GM19438 (cell line): ENCODE results near the gene PROSER2.

Experiments used
- ATAC-seq: cut with Tn5 transposase; IDR thresholded peaks from one replicate; pipeline ENCODE4 v1.9.1; 2021; ENCODE audit warnings: low read depth; ENCODE audit not compliant: unreplicated experiment

The PROSER2 gene

DNA sequence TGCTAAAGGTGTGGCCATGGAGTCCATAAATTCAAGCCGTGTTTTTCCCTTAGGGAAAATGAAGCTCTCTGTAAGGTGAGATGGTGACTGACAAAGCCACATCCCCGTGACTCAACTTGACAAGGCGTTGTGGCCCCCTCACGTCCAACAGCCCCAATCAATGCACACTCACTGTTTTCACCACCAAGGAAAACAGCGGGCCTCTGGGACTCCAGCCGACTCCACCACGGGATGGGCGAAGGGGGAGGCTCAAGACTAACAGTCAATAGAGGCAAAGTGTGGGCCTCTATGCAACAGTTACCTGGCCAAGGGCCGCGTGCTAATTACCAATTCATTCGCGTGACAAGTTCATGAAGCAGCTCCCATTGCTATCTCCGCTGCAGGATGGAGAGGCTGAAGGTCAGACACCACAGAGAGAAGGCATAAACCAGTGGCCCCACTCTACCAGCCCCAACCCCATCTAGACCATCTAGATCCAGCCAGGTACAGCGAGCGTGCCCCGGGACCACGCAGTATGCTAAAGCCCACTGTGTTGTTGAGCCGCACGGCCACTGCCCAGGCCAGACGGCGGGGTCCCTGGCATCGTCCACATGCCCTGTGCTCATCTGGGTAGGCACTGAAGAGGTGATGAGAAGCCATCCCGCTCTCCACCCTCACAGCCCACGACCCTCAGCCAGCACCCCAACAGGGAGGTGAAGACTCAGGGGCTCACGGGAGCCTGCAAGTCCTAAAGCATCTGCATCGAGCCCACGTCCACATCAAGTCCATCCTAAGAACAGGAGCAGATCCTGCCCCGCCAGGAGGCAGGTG is 76.1 kb downstream of the PROSER2 start:
- no peak for ATAC-seq

DNA sequence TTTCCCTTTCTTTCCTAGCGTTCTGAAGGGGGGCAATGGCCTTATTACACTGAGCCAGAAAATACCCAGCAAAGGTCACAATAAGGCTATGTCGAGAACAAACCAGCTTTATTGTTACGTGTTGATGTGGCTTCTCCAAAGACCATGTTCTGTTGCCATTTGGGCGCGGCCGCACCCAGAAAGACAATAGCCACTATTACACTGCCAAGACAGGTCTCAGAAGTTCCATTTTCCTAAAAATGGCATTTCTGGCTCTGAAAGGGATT is 77.8 kb downstream of the PROSER2 start:
- ATAC-seq = no peak

DNA sequence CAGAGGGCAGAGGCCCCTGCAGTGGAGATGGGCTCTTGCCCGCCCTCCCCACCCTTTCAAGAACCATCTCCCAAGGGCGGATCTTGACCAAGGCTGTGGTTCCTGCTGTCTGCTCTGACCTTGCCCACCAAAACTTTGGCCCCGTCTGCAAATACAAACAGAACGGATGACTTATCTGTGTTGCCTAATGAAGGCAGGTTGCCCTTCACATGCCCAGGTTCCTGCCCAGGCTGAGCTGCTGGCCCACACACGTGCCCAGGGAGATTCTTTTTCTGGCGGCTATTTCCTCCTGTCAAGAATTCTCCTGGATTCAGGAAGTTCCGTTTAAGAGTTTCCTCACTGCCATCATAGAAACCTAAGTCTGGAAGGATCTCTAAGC is 78.3 kb downstream of the PROSER2 start:
- ATAC-seq = no peak

DNA sequence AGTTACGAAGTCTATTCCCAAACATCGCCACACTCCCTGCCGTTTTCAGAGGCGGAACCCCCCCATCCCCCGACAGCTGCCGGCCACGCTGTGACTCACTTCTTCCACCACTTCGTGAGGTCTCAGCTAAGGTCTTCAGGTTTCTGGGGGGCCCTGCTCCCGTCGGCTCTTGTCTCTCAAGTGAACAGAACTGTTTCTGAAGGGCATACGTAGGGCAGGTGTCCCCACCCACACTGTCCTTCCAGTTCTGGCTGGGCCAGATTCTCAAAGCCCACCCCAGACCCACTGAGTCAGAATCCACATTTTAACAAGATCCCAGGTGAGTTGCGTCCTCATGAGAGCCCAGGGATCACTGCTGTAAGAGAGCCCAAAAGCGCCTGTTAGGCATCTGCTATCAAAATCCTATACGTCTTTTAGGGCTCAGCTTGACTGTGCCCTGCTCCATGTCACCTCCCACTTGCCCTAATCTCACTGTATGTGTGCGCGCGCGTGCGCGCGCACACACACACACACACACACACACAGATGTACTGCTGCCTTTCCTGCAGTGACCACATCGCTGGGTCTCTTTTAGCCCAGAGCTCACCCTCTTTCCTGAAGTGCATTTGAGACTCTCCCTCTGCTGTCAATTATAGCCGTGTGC is 78.8 kb downstream of the PROSER2 start:
- no peak for ATAC-seq

DNA sequence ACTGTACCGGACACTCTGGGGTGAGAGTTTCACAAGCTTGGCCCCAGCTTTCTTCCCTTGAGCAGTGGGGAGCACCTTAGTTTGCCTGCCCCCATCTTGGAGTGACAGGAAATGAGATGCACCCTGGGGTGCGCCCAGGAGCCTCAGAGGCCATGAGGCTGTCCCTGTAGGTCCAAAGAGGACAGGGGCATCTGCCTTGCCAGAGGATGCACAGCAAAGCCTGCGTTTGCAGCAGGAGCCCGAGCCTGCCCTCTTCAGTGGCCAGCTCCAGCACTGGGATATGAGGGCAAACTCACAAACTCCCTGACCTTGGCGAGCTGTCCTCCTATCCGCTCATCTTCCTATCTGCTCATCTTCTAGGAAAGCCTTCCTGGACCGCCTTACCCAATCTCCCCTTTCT is 79.5 kb downstream of the PROSER2 start:
- ATAC-seq = no peak

DNA sequence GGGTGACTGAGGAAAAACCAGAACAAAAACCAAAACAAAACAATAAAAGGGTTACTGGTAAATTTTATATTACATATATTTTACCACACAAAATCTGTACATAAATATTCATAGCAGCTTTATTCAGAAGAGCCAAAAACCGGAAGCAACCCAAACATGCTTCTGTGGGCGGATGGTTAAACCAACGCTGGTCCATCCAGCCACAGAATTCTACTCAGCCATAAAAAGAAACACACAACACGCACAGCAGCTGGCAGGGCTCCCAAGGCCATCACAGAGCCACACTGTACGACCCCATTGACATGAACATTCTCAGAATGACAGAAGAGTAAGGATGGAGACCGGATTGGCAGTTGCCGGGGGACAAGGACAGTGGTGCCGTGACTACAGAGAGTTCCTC is 83.6 kb downstream of the PROSER2 start:
- ATAC-seq = no peak

DNA sequence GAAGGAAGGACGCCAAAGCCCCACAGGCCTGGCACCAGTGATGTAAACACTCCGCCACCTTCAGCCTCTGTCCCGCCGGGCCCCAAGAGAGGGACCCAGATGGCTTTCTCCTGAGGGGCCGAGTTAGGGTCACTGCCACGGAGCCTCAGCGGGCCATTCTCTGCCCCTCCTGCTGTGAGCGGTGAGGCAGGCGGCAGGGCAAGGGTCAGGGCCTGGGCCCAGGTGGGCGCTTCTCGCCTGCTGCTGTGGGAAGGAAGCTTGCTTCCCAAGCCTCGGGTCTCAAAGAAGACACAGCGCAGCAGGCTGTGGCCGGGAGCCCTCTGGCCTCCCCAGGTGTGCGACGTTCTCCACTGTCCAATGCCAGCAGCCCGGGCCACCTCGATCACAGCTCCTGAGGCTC is 84.8 kb downstream of the PROSER2 start:
- no peak for ATAC-seq

DNA sequence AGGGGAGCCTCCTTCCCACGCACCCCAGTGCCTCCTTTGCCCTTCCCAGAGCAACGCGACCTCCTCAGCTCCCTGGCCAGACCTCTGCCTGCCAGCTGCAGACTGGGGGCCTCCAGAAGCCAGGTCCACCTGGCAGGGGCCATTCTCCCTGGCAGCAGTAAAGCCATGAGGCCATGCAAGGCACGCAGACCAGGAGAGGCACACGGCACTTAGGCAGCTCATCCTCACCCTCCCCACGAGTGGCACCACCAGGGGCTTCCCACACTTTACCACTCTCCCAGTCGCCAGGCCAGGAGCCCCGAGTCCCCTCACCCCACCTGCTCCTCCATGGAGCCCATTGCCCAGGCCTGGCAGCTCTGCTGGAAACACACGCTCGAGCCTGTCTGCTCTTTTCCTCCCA is 85.4 kb downstream of the PROSER2 start:
- ATAC-seq = no peak

DNA sequence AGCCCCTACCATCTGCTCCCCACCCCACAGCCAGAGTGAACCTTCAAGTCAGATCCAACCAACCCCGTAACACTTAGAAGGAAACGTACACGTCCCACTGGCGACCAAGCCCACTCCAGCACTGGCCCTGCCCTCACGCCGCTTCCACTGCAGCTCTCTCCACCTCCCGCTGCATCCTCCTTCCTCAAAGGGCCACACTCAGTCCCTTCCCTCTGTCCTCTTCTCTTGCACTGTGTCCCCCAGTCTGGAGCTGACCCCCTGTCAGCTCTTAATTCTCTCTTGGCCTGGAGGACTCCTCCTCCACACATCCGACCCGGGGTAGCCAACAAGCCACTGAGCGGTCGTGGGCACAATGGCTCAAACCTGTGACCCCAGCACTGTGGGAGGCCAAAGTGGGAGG is 85.8 kb downstream of the PROSER2 start:
- ATAC-seq = no peak

DNA sequence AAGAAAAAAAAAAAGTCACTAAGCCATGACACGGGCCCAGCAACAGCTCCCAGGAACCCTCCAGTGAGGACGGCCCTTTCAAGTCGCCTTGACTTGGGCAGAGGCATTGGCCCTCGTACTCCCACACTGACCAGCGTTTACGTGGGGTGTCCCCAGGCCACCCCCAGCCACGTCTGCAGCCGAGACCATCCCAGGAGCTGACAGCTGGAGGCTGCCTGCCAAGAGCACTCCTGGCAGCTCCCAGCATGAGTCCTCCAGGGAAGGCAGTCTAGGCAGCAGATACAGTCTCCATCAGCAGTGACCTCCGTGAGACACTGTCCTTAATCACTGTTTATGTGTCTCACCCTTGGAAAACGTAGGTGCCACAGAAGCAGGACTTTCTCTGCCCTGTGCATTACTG is 86.5 kb downstream of the PROSER2 start:
- ATAC-seq = no peak

DNA sequence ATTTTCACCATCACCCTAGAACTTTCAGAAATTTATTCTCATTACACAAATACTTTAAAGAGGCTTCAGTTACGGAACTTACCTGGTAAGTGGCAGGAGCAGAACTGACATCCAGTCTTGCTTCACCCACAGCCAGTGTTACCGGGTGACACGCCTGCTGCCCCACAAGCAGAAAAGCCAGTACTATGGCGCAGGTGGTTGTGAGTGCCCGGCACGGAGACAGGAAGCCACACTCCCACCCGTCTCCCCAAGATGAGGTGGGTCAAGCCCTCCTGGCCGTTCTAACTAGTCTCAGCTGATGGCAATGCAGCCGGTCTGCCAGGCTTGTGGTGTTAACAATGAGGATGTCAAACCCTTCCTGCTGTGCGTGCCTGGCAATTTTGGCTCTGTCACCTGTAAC is 86.9 kb downstream of the PROSER2 start:
- ATAC-seq = no peak

DNA sequence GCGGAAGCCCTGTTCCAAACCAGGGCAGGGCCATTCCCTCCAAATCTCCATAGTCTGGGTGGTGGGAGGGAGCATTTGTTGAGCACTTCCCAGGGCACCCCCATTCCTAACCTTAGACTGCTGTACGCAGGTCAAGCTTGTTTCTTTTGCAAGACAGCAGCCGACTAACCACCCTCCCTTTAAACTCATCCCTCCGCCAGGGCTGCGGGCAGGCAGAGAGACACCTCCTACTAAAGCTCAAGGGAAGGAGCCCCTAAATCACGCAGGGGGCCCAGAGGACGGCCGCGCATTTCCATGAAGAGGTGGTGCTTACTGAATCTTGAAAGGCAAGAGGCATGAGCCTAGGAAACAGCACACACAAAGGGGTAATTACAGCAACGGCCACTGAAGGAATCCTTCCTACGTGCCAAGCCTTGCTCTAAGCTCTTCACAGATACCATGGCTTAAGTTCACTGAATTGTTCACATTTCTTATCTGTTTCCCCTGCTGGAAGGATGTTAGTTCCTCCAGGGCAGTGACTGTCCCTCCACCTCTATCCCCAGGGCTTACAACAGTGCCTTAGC is 90.0 kb downstream of the PROSER2 start:
- no peak for ATAC-seq

DNA sequence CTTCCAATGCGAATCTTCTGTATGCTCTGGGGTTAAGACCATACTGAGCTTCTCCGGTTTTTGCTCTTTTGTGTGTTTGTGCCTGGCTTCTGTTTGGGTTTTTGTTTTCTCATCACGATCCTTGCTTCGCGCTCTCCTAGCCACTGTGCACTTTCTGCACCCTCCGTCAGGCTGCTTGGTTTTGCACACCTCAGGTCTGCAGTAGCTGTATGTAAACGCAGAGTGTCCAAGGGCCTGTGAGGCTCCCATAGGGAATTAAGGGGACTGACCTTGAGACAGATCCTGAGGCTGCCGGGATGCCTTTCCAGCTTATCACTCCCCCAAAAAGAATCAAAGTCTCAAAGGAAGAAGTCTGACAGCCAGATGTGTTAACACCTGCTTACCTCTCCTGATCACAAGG is 95.2 kb downstream of the PROSER2 start:
- ATAC-seq = no peak

DNA sequence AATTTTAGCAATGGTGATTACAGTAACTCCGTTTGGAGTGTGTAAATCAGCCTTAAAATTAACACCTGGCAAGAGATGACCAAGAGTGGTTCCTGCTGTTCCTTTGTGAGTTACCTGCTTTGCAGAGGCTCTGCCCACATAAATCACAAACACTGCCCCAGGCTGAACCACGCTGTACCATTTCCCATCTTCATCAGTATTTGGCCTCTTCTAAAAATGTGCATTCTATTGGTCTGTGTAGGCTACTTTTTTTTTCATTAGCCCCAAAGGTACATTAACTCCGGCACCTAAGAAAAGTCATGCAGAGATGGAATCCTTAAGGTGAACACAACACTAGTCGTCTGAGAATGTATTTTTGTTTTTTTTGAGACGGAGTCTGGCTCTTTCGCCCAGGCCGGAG is 96.1 kb downstream of the PROSER2 start:
- no peak for ATAC-seq
